HL-60 (cell line): ENCODE data around the gene TLL2.

Source experiments
- DNase-seq, 2 experiments: peaks; one replicate each; pipeline ENCODE4 v3.0.0-alpha.2; 2010 to 2020; ENCODE audit warnings: low read depth in 1 of 2, low spot score in 1 of 2
- H3K27ac ChIP-seq: fragments of 250-450 bp; sonication (Bioruptor Pico); replicated peaks from 2 replicates; pipeline ENCODE4 v1.5.1; 2020; ENCODE audit warnings: mild to moderate bottlenecking, moderate library complexity
- H3K27me3 ChIP-seq: fragments of 250-450 bp; sonication (Bioruptor Pico); 2 replicates; pipeline ENCODE4 v1.5.1; 2021; ENCODE audit warnings: mild to moderate bottlenecking, moderate library complexity; ENCODE audit not compliant: insufficient read depth, poor library complexity, severe bottlenecking
- H3K4me3 ChIP-seq: replicated peaks from 2 replicates; pipeline ENCODE4 v1.5.1; 2011; ENCODE audit warnings: mild to moderate bottlenecking, control low read depth, low read length; ENCODE audit not compliant: insufficient read depth
- CTCF ChIP-seq: IDR thresholded peaks from one replicate; pipeline ENCODE4 v1.5.1; 2011; ENCODE audit warnings: low read length, control low read depth, inconsistent platforms; ENCODE audit not compliant: insufficient read depth
- GABPA ChIP-seq: IDR thresholded peaks from 2 replicates; pipeline ENCODE4 v1.6.1; 2012; ENCODE audit warnings: low read depth
- POLR2AphosphoS5 ChIP-seq: IDR thresholded peaks from 2 replicates; pipeline ENCODE4 v1.6.1; 2012; ENCODE audit warnings: low read depth
- SPI1 ChIP-seq: IDR thresholded peaks from 2 replicates; pipeline ENCODE4 v1.6.1; 2012; ENCODE audit warnings: low read depth, mild to moderate bottlenecking, borderline replicate concordance
- TF ChIP-seq, protein P1 (sequence below): IDR thresholded peaks from 2 replicates; pipeline ENCODE4 v1.6.1; 2012; ENCODE audit warnings: low read depth; ENCODE audit not compliant: insufficient replicate concordance

The TLL2 gene

GRCh38 chr10:96465599-96465998, 48.1 kb downstream of the TLL2 start:
- Histone ChIP-seq H3K27me3 (no peaks in the 10 kb centered on the region), H3K27ac (no peak overlapping the region), H3K4me3 (no peak overlapping the region)
- TF ChIP-seq, protein P1, sequence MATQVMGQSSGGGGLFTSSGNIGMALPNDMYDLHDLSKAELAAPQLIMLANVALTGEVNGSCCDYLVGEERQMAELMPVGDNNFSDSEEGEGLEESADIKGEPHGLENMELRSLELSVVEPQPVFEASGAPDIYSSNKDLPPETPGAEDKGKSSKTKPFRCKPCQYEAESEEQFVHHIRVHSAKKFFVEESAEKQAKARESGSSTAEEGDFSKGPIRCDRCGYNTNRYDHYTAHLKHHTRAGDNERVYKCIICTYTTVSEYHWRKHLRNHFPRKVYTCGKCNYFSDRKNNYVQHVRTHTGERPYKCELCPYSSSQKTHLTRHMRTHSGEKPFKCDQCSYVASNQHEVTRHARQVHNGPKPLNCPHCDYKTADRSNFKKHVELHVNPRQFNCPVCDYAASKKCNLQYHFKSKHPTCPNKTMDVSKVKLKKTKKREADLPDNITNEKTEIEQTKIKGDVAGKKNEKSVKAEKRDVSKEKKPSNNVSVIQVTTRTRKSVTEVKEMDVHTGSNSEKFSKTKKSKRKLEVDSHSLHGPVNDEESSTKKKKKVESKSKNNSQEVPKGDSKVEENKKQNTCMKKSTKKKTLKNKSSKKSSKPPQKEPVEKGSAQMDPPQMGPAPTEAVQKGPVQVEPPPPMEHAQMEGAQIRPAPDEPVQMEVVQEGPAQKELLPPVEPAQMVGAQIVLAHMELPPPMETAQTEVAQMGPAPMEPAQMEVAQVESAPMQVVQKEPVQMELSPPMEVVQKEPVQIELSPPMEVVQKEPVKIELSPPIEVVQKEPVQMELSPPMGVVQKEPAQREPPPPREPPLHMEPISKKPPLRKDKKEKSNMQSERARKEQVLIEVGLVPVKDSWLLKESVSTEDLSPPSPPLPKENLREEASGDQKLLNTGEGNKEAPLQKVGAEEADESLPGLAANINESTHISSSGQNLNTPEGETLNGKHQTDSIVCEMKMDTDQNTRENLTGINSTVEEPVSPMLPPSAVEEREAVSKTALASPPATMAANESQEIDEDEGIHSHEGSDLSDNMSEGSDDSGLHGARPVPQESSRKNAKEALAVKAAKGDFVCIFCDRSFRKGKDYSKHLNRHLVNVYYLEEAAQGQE: no peak
- TF ChIP-seq POLR2AphosphoS5 (no peak), GABPA (no peak), CTCF (no peak), SPI1 (no peak)
- no peak for DNase-seq

- TF ChIP-seq, protein P1: no peak
- TF ChIP-seq CTCF (no peak), GABPA (no peak), SPI1 (no peak)
- H3K27ac ChIP-seq: no peak overlapping the region
- H3K27me3 ChIP-seq: no peaks in the 10 kb centered on the region
- no peak for DNase-seq
- H3K4me3 ChIP-seq: no peak overlapping the region
Measured at GRCh38 chr10:96463562-96463961, 50.2 kb downstream of the TLL2 start.

- TF ChIP-seq CTCF: no peak
- TF ChIP-seq SPI1: no peak
- TF ChIP-seq, protein P1: no peak
- no peak for TF ChIP-seq POLR2AphosphoS5
- no peak for TF ChIP-seq GABPA
- Histone ChIP-seq H3K27me3 (no peaks in the 10 kb centered on the region), H3K4me3 (no peak overlapping the region), H3K27ac (no peak overlapping the region)
- DNase-seq: no peak
Measured at GRCh38 chr10:96462606-96463151, 51.0 kb downstream of the TLL2 start.
